Vagina (tissue), 2 donors: ENCODE data around the gene BCR.

Experiments used
- CTCF ChIP-seq, 3 experiments: fragments of 450-650 bp in 2 of 3; fragments of 200-600 bp in 1 of 3; sonication (generic) in 1 of 3; IDR thresholded peaks; one replicate each; pipeline ENCODE4 v1.5.1; 2017 to 2019; ENCODE audit warnings: antibody characterized with exemption in 3 of 3, mild to moderate bottlenecking in 2 of 3, moderate library complexity in 2 of 3
- POLR2AphosphoS5 ChIP-seq, 2 donors: sonication (generic); formaldehyde crosslinking; IDR thresholded peaks; one replicate each; pipeline ENCODE4 v1.9.0; 2017; ENCODE audit warnings: antibody characterized with exemption in 2 of 2, mild to moderate bottlenecking in 2 of 2, low read depth in 1 of 2; ENCODE audit not compliant: insufficient read depth in 1 of 2

GRCh38 chr22:23212061-23213021, 32.0 kb downstream of the BCR start:
- TF ChIP-seq CTCF (IDR thresholded peaks at IDR 0.05): no peak
- TF ChIP-seq POLR2AphosphoS5 (IDR thresholded peaks at IDR 0.05; ENCODE audit: insufficient read depth in 1 of 2, low read depth in 1 of 2): no peak
